NCI-H1092 (cell line): ENCODE results near the gene GAB2.
A peak's percentile ranks its signal among the peaks of the same experiment; 100 is the strongest.

Source experiments
- DNase-seq: peaks from one replicate; lab custom pipeline; 2025; lab: John Stamatoyannopoulos, UW

GAB2 gene

DNA sequence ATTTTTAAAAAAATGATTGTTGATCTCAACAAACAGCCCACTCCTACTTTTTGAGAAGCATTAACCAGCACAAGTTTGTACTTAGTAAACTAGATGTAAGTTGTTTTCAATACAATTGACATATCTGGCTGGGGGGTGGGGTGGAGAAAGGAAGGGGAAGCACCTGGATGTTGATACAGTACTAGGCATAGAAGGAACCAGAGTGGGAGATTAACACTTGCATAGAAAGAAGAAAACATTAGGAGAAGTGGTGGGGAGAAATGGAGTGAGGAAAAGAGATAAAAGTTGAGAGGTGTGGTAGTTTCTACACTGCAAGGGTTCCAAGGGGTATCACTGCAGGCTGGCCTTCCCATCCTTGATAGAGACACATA, 10.6 kb upstream of the GAB2 start:
- DNase-seq = no peak

DNA sequence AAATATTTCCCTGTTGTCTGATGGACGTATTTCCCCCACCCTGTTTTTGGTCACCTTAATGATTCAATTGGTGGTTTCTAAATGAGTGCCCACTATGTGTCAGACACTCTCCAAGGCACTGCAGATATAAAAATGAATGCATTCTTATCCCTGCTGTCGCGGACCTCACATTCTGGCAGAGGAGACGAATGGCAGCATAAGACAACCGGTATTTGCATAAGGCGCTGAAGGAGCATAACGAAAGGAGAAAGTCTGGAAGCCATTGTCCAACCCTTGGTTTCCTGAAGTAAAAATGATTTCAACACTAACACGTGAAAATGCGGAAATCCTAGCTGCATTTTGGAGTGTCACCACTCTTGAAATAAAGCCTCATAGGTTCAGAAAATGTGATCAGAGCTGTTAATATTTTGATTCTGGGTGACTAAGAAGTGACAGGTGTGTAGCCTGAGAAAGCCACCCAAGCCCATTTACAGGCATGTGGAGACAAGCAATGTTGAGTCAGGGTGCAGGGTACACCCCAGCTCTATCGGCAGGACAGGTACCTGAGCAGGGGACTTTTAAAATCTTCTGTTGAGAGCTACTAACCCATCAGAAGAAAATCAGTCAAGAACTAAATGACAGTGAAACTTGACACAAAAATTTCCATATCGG, 10.1 kb upstream of the GAB2 start:
- no peak for DNase-seq

DNA sequence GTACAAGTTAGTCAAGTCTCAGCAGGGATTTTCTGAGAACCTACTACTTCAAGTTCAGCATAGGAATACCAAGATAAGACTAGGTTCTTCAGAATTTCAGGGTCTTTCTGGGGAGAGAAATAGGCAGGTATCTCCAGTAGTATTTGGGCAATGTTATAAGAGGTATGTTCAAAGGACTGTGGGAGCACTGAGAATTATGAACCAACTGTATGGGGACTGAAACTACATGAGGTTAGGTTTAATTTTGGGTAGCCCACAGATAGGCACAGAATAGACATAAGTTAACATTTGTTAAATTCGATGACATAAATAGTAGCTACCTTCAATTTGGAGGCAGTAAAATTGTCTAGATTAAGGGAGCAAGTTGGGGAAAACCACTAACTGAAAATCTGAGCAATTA, 9.2 kb upstream of the GAB2 start:
- no peak for DNase-seq

DNA sequence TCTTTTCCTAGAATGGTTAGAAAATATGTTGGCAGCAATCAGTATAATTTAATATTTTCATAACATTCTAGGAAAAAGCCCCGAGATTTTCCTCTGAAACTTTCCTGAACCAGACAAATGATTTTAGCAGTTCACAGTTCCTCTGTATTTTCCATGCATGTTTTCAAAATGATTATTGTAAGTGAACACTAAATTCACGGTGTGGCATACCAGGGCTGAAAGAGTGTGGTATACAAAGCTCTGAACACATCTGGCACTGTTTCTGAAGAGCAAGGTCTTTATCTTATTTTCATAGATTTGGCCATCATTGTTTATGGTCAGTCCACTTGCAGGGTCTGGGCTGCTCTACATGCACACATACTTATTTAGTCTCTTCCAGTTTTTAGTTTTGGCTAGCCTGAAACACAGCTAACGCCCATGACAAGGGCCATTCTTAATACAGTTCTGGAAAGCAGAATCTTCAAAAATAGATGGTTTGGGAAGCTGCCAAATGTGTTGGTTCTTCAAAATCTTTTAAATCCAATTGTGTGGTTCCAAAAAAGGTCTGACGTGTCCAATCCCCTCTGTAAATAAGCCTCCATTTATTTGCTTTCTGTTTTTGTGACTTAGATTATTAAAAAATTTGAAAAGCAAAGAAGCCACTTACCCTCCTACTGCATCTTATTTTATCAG, 7.9 kb upstream of the GAB2 start:
- DNase-seq = no peak

DNA sequence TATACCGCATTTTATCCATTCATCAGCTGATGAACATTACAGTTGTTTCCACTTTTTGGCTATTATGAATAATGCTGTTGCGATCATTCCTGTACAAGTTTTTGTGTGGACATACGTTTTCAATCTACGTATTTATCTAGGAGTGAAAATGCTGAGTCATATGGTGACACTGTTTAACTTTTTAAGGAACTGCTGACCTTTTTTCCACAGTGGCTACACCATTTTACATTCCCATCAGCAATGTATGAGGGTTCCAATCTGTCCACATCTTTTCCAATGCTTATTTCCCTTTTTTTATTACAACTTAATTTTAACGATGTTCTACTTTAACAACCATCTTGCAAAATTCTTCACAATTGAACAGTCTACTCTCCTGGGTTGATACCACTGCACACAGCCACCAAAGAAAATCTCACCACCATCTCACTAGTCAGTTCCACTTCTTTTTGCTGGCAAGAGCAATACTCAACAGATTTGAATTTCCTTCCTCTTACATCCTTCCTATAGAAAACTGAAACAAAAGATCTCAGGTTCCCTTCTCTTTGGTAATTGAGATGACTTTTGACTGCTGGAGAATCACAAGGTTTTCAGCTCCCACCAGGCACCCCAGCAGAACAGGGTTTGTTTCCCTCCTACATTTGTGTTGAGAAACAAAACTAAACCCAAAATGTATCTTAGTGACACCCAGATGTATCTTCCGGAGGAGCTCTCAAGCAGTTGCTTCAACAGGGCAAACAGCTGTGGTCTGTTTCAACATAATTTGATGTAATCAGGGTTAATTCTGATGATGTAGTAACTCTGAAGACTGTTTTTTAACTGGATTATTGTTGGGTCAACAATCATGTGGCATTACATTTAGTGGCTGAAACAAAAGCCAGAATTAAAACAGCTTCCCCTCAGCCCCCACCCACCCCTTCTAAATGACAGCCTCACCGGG, 7.0 kb upstream of the GAB2 start:
- no peak for DNase-seq

DNA sequence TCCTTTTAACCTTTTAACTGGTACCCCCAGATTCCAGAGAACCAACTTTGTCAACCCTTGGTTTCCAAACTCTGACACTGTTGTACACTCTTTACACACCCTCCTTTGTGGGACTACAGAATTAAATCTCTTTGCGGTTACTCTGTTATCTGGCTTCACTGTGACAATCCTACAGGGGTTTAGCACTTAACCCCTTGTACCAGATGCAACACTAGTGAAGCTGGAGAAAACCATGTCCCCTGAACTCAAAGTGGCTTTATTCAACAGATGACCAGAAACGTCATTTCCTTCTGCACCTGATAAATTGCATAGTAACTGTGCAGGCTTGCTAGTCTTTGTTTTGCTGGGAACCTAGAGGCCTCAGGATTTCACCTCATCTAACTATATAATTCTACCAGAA, 5.6 kb upstream of the GAB2 start:
- DNase-seq = no peak

DNA sequence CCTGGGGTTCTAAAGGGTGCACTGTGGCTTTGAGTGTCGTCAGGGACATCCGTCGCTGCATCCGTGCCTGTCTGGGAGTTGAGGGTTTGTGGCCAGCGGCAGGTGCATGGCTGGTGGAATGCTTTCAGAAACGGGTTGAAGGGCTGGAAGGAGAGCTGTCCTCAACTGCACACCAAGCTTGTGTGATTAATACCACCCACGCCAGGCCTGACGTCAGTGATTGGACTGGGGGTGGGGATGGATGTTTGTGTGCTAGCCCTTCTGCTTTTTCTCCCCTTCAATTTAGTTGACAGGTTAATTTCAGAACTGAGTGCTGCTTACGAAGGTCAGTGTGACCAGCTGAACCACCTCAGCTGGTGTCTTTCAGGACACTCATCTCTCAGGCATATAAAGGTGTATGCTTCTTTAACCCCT, 3.2 kb upstream of the GAB2 start:
- DNase-seq = no peak

DNA sequence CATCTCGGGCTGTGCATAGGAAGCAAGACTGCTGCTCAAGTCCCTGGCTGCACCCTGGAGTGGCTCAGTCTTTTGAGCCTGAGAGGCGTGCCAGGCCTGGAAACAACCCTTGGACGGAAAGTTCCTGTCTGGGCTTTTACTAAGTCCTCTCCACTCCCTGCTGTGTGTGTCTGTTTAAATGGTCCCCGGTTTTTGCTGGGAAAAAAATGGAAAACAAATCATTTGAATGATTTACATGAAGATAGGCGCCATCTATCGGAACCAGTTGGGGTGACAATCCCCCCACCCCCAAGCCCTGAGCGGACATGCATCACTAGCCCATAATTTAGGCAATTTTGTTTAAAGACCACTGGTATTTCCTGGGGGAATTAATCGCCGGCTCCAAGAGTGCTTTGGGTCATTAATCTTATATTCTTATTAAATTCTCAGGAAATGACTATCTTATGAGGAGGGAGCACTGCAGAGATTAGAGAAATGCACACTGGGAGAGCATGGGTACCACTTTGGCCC, 2.7 kb upstream of the GAB2 start:
- peak; percentile 47 for DNase-seq

DNA sequence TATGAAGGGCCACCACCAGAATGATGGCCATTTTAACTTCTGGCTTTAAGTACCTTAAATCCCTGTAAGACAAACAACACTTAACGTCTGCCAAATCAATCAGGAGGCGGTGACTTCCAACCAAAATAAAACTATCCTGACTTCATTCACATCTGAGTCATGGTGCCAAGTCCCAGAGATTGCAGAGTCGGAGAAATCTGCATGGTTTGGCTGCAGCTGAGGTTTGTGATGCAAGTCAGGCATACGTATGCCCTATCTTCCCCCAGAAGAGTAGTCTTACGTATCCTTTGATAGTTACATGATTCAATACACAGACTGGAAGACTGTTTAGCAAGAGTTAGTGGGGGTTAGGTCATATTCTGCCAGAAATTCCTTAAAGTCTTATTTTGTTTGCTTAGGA, 1.7 kb upstream of the GAB2 start:
- no peak for DNase-seq

DNA sequence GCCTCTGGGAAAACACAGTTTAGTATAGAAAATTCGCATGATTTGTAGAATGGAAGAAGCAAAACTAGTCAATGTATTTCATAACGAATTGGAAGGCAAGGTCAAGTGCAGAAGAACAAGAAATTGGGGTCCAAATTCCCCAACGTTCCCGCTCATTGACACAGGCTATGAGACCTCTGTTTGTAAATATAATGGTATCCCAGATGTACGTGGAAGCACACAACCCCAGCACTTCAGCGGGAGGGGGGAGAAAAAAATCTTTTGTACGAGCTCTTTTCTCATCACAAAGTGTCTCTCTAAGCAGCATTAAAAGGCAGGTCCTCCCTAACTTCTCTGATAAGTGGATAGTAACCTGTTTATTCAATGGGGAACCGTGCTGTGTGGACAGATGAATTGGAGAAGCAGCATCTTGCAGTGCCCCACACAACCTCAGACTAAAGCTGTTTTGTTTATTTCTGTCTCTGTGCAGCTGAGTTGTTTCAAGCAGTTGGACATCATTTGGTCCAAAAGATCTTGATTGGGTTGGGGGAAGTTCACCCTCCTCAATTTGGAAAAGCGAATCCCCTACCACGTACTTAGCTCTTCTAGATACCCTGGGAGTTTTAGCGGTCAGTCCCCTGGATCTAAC, 1.1 kb upstream of the GAB2 start:
- no peak for DNase-seq

DNA sequence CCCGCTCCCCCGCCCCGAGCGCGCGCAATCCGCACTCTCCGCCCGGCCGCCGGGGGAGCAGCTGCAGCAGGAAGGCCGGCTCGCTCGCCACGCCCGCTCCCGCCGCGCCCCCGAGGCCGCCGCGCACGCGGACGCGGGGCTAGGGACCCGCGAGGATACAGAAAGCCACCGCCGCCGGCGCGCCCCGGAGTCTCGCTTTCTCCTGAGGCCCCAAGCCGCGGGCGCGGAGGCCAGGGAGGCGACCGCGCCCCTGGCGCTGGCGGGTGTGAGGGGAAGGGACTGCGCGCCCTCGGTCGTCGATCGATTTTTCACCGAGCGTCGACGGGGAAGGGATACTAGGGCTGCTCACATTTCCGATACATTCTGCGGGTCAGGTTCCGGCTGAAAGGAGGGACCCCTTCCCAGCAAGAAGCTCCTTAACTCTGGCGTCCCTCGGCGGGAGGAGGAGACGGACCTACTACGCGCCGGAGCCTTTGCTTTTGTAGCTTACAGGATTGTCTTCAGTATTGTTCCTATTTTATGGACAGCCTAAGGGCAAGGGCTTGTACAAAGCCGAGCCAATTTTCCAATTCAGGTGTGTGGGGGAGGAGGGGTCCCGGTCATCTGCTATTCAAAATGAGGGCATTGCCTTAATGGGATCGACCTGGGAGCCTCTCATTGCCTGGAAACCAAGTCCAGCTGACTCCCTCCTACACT, 416 bp upstream of the GAB2 start:
- peak; percentile 88 for DNase-seq

DNA sequence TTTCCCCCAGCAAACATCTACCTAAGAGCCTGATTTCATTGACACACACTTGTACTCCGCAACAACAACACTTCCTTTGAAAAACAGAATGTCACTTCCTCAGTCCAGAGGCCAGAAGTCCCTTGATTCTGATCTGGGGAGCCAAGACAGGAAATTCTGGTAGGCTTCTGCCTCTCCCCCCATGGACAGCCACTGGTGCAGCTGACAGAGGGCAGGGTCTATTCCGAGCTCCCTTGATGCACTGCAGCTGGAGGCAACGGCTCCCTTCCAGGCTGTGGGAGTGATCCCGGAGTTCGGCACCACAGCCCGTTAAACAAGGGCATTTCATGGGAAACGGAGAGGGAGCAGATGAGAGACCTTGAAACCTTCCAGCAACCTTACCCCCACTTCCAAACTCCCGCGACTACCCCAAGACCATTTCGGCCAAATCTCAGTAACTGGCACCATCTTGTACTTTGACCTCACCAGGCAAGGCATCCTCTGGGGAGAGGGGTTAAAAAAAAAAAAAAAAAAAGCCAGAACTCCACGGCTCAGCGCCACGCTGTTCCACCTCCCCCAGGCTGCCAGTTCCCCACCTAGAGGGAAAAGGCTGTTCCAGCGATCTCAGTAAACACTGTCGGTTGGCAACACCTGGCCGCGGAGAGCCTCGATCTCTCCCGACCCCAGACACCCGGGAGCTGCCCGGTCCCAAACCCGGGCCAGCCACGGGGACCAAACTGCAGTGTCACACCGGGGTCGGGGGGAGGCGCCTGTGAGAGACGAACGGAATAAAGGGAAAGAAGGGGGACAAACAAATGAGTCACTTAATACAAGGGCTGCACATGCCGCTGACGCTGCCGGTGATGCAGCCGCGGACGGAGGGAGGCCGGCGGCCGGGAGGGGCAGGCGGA, 1.1 kb downstream of the GAB2 start:
- DNase-seq = peak; percentile 82

DNA sequence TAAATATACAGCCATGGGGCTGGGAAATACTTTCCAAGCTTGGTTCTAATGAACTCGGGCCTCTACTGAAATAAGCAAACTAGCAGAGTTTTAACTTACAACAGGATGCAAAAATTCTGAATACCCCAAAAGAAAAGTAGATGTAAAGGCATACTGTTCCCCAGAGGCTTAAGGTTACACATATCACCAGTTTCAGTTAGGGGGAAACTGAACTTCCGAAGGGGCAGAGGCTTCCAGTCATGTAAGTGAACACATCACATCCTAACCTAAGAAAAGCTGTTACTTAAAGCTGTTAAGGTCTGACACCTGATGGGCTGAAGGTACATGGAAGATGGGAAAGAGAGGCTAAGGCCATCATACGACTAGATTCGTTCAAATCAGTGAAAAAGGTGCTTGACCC, 2.3 kb downstream of the GAB2 start:
- DNase-seq = no peak

DNA sequence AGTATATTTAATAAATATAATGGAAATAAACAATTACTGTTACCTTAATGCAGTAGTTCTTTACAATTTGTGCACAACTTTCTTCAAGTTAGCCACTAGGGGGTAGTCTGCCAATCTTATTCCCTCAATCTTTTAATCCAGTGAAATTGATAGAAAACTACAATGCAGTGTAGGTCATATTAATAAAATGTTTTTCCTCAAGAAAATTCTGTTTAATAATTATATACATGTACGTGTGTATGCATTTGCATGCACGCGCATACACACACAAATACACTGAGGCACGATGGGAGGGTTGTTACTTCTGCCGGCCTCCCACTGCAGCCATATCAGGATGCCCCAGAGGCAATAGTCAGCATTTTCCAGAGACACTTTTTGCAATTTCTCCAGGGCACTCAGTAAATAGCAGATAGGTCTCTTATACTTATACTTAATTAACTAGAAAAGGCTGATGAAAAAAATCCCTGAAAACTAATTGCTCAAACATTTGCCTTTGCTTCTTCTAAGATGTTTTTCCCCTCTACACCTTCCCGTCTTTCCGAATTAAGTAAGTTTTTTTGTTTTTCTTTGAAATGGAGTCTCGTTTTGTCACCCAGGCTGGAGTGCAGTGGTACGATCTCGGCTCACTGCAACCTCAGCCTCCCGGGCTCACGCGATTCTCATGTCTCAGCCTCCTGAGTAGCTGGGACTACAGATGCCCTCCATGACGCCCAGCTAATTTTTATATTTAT, 3.1 kb downstream of the GAB2 start:
- DNase-seq = no peak

DNA sequence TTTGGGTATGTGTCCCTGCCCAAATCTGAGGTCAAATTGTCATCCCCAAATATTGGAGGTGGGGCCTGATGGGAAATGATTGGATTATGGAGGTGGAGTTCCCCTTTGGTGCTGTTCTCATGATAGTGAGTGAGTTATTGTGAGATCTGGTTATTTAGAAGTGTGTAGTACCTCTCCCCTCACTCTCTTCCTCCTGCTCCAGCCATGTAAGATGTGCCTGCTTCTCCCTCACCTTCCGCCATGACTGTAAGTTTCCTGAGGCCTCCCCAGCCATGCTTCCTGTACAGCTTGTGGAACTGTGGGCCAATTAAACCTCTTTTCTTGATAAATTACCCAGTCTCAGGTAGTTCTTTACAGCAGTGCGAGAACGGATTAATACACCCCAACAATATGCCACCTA, 9.0 kb downstream of the GAB2 start:
- DNase-seq = no peak

DNA sequence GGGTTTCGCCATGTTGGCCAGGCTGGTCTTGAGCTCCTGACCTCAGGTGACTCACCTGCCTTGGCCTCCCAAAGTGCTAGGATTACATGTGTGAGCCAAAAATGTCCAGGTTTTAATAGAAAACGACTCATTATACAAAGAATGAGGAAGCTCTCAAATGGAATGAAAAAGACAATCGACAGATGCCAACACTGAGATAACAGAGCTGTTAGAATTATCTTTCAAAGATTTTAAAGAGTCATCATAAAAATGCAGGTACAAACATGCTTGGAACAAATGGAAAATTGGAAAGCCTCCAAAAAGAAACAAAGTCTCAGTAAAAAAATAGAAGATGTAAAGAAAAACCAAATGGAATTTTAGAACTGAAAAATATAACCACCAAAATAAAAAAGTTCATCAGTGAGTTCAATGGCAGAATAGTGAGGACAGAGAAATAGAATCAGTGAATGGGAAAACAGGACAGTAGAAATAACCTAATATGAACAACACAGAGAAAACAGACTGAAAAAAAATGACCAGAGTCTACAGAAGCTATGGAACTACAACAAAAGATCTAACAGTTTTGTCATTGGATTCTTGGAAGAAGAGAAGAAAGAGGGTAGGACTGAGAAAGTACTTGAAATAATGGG, 10.9 kb downstream of the GAB2 start:
- DNase-seq = no peak

DNA sequence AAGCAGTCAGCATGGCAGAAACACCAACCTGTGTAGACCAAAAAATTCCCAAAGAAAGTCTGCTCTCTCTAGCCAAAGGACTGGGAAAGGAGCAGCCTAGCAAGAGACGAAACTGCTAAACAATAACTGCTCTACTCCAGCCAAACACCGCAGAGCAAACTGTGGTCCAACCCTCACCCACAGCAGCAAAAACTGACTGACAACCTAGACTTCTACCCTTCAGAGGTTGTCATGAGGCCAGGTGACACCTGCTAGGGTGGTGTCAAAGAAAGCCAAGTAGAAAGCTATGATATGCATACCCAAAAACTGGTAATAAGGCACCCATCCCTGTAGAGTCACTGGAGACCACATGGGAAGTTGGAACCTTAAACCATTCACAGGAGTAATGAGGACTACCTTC, 11.8 kb downstream of the GAB2 start:
- no peak for DNase-seq

DNA sequence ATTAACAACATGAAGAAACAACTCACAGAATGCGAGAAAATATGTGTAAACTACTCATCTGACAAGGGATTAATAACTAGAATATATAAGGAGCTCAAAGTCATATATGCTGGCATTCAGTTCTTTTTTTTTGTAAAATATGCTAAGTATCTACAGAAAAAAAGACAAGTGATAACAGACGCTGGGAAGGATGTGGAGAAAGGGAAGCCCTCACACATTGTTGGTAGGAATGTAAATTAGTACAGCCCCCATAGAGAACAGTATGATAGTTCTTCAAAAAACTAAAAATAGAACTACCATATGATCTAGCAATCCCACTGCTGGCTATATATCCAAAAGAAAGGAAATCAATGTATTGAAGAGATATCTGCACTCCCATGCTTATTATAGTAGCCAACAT, 13.8 kb downstream of the GAB2 start:
- DNase-seq = no peak

DNA sequence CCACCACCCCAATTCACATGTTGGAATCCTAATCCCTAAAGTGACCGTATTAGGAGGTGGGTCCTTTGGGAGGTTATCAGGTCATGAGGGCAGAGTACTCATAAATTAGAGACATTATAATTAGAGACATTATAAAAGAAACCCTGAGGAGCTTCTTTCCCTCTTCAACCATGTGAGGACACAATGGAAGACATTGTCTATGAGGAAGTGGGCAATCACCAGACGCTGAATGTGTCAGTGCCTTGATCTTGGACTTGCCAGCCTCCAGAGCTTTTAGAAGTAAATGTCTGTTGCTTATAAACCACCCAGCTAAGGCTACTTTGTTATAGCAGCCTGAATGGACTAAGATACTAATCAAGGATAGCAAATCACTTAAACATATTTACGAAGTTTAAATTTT, 14.8 kb downstream of the GAB2 start:
- no peak for DNase-seq

DNA sequence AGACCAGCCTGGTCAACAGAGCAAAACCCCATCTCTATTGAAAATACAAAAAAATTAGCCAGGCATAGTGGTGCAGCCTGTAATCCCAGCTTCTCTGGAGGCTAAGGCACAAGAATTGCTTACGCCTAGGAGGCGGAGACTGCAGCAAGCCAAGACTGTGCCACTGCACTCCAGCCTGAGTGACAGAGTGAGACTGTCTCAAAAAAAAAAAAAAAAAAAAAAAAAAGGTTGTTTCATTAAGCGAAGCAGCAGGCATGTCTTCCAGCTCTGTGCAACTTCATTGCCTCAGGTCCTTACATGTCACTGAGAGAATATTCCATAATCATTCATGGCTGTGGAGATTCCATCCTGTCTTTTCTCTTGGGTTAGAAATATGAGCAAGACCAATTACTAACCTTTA, 16.9 kb downstream of the GAB2 start:
- no peak for DNase-seq
